Activated CD8-positive, alpha-beta memory T cell treated with anti-CD3 and anti-CD28 coated beads, Interleukin-2, amount 50 U/mL, for 24 hours (primary cell): ENCODE data around the gene NPBWR2.
"Not testable (repeated sequence)": the region's sequence is repeated elsewhere in the genome, so short reads cannot be mapped to it uniquely, and the experiment has no call there.

Source experiments
- DNase-seq: peaks from one replicate; pipeline ENCODE4 v3.0.0-alpha.2; 2020; ENCODE audit errors: extremely low read depth

NPBWR2 gene

GRCh38 chr20:64102647-64103354 lies 4.6 kb downstream of the NPBWR2 start:
- no peak for DNase-seq

GRCh38 chr20:64101731-64102621 lies 5.4 kb downstream of the NPBWR2 start:
- no peak for DNase-seq

- DNase-seq, result no peak
Observed at GRCh38 chr20:64100946-64101688, 6.2 kb downstream of the NPBWR2 start.

GRCh38 chr20:64100566-64100888 lies 6.8 kb downstream of the NPBWR2 start:
- DNase-seq, result no peak

- DNase-seq, result no peak
Observed at GRCh38 chr20:64099880-64100565, 7.3 kb downstream of the NPBWR2 start.

- no peak for DNase-seq
Observed at GRCh38 chr20:64099086-64099786, 8.1 kb downstream of the NPBWR2 start.

- no peak for DNase-seq
Observed at GRCh38 chr20:64098471-64099013, 8.8 kb downstream of the NPBWR2 start.

- no peak for DNase-seq
Observed at GRCh38 chr20:64096535-64096934, 10.8 kb downstream of the NPBWR2 start.

- DNase-seq, result no peak
Observed at GRCh38 chr20:64095927-64096326, 11.4 kb downstream of the NPBWR2 start.

GRCh38 chr20:64095455-64095854 lies 11.9 kb downstream of the NPBWR2 start:
- DNase-seq, result no peak

GRCh38 chr20:64093013-64093503 lies 14.3 kb downstream of the NPBWR2 start:
- DNase-seq, result no peak

- DNase-seq, result no peak
Observed at GRCh38 chr20:64092258-64093012, 14.9 kb downstream of the NPBWR2 start.

GRCh38 chr20:64091770-64092169 lies 15.6 kb downstream of the NPBWR2 start:
- no peak for DNase-seq

GRCh38 chr20:64091340-64091739 lies 16.0 kb downstream of the NPBWR2 start:
- DNase-seq, result no peak

GRCh38 chr20:64090165-64090564 lies 17.2 kb downstream of the NPBWR2 start:
- DNase-seq, result no peak

GRCh38 chr20:64088586-64088985 lies 18.8 kb downstream of the NPBWR2 start:
- DNase-seq, result not testable (repeated sequence)

- DNase-seq, result not testable (repeated sequence)
Observed at GRCh38 chr20:64087226-64087825, 20.0 kb downstream of the NPBWR2 start.

- DNase-seq, result no peak
Observed at GRCh38 chr20:64086801-64087200, 20.6 kb downstream of the NPBWR2 start.

GRCh38 chr20:64084685-64085152 lies 22.6 kb downstream of the NPBWR2 start:
- DNase-seq, result no peak
